Activated CD4-positive, alpha-beta T cell treated with anti-CD3 and anti-CD28 coated beads for 4 hours (primary cell): ENCODE measurements around the gene FAM107A.

ENCODE experiments used
- DNase-seq, 2 donors: peaks; one replicate each; pipeline ENCODE4 v3.0.0-alpha.2; 2020

Gene FAM107A, protein sequence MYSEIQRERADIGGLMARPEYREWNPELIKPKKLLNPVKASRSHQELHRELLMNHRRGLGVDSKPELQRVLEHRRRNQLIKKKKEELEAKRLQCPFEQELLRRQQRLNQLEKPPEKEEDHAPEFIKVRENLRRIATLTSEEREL

DNA sequence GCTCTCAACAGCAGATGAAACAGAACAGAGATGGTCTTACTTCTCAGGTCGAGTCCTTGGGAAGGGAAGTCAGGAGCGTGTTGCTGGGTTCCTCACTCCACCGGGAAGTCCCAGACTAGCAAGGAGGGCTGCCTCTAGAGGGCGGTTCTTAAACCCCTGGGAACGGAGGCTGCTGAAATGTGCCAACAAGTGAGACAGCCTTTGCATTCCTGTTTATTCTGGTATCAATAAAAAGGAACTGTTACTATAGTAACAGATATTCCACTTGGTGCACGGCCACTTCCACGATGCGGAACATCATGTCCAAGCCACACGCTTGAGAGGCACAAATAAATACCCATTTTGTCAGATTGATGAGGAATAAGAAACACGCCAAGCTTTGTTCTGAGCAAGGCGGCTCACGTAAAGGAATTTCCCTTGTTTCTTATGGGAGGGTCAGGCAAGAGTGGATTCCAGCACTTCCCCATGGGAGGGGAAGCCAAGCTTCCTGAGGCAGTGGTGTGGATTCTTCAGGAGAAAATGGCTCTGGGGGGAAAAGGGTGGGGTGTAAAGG is at the start of gene FAM107A:
Gene FAM107A (minus strand): TSS at position 123 of the 553 bp plus-strand sequence. CDS start 7,531 bp downstream, outside the sequence.
- DNase-seq = no peak

DNA sequence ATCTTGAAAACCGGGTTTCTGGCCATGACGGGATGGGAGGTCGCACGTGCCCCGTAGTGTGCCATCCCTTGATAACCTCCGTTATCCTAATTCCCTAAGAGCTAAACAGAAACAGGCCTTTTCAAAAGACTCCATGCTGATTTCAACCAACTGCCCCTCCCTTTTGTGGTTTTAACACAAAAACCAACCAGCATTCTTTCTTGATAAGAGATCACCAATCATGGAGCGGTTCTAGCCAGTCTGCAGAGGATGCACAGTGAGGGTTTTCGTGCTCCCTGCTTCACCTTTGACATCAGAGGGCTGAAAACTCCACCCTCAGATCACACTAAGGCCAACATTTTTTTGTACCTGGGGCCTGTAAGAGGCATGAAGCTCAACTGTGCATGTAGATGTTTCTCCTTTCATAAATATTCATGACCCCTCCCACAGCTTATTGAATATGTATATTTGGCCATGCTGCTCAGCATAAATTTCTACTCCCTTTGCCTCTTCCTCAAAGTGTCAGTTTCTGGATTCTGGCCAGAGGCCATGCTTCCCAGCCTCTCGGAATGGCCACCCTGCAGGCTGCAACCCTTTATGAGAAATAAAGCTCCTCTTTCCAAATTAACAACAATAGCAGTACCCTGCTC is 48.1 kb upstream of the FAM107A start:
- no peak for DNase-seq

DNA sequence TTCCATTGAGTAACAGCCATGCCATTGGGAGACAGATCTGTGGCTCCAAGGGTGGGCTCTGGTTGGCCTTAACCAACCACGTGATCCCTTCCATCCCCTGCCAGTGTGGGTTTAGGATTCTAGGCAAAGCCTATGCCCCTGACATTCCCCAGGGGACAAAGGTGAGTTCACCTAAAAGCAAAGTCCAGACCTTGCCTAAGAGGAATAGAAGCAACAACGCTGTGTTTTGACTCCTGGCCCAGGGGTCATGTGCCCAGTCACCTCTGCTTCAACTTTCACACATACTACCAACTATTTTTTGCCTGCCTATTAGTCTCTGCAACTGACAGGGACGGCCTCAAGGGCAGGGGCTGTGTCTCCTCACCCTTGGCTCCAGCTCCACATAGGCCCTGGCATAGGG is 47.4 kb upstream of the FAM107A start:
- DNase-seq = no peak

DNA sequence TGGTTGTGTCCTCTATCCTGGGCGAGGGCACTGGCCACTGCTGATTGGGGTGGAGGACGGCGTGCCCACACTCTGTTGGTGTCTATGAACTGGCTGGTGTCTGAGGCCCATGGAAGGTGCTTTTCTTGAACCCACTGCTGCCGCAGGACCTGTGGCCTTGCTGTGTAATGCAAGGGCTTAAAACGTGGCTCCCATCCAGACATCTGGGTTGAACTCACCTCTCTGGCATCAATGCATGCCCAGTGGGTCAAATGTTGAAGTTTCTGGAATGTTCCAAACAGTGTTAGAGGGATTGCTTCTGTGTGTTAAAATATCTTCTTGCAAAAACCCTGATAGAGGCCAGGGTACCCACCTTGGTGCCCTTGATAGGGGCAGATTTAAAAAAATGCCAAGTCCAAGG is 46.8 kb upstream of the FAM107A start:
- no peak for DNase-seq

DNA sequence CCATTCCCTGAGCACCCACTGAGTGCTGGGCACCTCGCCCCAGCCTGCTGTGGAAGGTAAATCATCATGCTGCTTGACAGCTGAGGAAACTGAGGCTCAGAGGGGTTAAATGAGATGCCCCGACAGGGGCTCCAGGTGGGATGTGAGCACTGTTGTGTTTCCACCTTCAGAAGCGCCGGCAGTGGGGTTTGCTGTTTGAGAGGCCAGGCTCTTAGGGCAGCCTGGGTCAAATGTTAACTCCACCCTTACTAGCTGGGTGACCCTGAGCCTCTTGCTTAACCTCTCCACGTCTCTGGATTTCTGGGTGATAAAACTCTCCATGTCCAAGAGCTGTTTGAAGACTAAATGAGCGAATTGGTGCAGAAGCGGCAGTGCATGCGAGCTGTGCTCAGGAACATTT is 46.3 kb upstream of the FAM107A start:
- DNase-seq = no peak

DNA sequence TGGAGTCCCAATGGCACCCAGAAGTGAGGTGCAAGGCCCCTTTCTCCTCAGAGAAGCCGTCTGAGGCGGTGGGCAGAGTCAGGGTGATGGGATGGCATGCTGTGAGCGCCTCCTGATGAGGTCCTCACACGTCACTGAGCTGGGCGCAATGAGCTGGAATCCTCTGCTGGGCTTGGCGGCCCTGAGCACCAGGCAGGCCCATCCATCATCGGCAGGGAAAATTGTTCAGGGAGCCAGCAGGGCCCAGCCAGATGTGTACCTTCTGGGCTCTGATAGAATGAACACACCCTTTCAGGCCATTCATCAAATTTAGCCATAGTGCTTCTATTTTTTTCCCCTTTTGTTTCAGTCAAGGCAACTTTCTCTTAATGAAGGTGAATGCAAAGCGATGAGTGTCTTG is 45.7 kb upstream of the FAM107A start:
- no peak for DNase-seq

DNA sequence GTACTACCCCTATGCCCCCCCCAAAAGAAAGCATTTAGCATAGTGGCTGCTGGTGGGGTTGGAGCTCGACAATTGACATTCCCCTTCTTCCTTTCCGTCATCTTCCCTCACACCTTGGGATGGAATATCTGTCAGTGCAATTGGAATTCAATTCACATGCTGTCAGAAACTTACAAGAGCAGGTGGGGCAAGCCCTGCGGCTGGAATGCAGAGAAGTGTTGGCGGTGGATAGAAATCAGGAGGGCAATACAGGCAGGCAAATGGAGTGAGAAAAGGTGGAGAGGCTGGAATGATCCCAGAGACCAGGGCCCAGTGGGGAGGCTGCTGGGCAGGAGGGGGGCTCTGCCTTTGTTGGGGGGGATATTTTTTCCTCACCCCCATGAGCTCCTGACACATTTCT is 45.2 kb upstream of the FAM107A start:
- no peak for DNase-seq

DNA sequence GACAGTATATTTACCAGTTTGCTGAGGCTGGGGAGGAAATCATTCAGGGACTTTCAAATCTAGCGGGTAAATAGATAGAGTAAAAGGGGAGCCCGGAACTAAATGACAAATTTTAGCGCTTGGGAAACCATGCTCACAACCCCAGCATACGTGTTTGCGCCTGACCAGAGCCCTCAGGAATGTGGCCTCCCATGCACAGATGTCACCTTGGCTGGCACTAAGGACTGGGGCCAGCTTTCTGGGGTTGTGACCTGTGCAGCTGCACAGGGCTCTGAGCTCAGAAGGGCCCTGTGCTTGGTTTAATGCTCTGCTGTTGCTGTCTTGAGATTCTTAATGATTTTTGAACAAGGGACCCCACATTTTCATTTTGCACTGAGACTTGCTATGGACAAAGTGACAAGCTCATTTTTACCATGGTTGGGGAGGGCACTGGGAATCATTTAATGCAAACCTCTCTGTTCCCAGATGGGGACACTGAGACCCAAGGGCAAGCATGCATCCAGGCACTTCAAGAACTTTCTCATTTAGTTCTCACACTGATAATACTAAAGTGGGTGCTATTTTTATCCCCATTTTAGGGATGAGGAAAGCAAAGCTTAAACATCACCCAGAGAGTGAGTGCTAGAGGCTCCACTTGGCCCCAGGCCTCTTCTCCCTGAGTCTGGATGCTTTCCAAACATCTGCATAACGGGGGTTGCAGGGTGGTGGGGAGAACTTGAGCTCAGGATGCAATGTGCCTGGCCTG is 44.1 kb upstream of the FAM107A start:
- DNase-seq = no peak

DNA sequence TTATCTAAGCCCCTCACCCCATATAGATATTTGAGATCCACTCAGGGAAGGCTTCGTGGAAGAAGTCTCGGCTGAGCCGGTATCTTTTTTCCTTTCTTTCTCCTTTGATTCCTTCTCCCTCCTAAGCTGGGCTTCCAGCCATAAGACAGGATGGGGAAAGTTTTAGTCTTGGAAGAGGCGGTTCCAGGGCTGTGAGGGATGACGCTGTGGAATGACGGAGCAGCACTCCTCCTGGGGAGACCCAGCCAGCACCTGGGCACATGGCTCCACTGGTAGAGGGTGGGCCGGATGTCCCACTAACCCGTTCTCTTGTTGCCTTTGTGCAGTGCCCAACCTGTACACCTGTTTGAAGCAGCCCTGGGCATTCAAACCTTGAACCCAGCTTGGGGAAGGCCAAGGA is 43.2 kb upstream of the FAM107A start:
- DNase-seq = no peak

DNA sequence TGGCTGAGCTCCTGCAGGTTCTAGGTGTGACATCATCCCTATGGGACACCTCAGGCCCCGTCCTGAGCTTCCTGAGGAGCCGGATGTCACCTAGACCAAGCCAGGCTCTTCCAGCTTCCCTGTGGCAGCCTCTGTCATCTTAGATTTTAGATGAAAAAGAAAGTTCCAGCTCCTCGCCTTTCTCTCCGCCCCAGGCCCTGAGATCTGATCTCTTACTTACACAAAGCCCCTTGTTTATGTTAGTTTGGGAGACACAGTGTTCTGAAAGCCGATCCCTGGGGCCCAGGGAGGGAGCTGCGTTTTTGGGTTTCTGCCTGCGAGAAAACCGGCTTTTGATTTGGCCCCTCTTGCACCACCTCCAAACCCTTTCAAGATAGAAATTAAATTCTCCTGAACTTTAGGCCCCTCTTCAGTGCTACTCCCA is 40.2 kb upstream of the FAM107A start:
- DNase-seq = no peak

DNA sequence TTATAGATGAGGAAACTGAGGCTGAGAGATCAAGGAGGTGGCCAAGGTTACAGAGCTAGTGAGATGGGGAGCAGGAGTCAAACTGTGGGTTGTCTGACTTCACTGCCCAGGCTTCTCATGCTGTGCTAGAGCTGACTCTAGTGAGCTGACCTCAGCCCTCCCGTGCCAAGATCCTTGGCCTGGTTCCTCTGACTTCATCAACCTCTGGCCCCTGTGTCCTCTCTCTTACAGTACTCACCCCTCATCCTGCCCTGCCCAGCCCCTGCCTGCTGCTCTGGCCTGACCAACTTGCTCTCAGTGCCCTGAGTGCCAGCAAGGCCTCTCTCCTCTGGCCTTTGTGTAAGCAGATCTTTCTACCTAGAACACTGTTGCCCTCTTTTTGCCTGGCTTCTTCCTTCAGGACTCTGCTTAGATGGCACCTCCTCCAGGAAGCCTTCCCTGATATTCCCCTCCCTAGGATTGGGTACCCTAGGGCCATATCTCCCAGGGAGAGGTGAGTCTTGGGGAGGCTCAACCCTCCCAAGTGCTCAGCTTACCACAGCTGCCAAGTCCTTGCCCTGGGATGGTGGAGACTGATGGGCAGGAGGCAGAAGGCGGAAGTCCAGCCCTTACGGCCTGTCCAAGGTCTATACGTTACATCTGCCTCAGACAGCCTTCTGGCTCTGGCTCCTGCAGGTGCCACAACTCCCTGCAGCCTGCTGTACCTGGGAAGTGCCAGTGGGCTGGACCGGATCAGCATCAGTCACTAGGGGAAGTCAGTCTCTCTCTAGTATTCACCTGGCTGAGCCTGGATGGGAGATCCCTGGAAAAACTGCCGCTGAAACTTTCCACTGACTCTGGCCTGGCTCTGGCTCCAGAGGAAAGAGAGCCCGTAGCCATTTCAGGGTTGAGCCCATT is 36.3 kb upstream of the FAM107A start:
- DNase-seq = no peak

DNA sequence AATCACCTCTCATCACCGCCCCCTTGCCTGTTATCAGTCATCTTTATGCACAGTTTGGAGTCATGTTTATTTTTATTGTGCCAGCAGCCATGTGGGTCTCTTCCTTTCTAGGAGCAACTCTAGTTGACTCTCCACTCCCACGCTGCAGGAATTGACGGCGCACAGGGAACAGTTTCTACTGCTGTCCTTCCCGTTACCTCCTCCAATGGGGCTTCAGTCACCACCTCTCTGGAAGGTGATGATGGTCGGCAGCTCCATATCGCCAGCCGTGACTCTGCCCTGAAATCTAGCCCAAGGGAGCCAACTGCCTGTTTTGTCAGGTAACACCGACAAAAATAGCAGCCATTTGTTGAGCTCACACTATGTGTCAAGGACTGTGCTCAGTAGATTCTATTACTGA is 35.6 kb upstream of the FAM107A start:
- DNase-seq = no peak

DNA sequence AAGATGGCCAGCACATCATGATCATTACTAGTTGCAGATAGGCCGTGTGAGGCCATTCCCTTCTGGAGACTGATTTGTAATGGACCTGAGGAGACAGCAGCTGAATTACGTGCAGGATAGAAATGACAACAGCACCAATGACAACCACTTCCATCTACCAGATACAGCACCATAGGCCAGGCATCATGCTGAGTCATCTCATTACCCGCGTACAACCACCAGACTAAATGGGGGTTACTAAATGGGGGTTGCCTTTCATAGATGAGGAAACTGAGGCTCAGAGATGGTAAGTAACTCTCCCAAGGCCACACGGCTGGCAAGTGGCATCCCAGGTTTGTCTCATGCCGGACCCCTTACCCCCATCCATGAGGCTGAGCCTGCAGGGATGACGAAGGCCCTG is 32.8 kb upstream of the FAM107A start:
- DNase-seq = no peak

DNA sequence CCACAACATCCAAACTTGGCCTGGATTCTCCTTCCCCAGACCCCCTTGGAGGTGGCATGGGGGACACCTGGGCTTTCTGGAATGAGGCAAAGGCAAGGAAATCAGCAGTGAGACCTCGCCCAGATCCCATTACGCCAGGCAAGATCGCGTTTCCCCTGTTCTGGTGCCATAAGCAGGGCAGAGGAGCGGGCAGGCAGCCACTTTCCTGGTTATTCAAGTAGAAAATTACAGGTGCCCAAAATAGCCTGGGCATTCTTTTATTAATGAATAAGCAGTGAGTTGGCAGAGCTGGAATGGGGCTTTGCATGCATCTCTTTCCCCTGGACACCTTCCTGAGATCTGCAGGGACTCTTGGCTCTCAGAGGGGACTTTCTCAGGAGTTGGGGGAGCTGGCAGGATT is 31.5 kb upstream of the FAM107A start:
- DNase-seq = no peak

DNA sequence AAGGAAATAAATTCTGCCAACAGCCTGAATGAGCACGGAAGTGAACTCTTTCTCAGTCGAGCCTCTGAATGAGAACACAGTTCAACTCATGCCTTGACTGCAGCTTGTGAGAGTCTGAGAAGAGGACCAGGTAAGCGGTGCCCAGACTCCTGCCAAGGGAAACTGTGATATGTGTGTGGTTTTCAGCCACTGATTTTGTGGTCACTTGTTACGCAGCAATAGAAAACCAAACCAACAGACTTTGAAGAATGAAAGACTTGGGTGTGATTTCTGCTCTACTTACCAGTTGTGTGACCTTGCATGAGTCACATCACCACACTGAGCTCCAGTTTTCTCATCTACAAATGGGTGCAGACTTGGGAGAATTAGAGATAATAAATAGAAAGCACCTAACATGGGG is 30.6 kb upstream of the FAM107A start:
- DNase-seq = no peak

DNA sequence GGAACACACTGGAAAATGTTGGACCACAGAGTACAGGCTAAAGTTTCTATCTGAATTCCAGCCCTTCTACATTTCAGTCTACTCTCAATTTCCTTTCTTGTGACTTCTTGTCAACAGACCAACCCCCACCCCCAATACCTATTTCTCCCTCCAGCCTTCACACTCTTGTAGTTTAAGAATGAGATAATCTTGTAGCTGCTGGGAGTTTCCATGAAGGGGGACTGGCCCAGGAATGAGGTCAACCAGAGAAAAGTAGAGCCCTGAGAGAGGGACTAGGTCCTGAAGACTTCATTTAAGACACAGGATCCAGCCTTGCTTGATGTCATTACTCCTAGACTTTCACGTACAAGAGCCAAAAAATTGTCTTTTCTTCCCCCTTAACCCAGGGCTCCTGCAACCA is 29.5 kb upstream of the FAM107A start:
- DNase-seq = no peak

DNA sequence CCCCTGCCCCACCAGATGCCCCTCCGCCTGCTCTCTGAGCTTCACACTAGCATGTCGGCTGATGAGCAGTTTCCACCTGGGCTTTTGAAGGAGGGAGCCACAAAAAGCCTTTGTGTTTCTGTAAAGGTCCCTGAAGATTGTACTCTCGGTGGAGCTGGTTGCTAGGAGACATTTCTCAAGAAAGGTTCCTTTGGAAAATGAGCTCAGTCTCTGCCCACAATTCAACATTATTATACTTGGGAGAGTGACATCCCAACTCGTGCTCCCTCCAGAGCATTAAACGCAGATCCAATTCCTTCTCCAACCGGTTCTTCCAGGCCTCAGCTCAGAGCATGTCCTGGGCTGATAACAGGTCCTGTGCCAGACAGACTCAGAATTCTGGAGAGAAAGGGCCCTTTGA is 26.8 kb upstream of the FAM107A start:
- no peak for DNase-seq

DNA sequence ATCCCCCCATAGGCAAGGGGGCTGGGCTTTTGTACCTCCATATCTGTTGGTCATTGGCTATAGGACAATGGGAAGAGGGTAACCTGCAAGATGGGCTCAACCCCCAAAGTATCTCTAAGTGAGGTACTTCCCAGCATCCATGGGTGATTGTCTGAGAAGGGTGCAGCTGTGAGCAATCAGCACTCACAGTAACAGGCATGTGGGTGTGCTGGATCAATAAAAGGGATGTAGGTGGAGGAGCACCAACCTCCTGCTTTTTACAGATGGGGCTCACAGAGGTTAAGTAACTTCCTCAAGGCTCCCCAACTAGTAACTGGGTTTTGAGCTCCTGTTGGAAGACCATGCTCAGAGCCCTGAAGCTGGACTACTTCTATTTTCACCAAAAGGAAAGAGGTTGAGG is 26.4 kb upstream of the FAM107A start:
- DNase-seq = no peak

DNA sequence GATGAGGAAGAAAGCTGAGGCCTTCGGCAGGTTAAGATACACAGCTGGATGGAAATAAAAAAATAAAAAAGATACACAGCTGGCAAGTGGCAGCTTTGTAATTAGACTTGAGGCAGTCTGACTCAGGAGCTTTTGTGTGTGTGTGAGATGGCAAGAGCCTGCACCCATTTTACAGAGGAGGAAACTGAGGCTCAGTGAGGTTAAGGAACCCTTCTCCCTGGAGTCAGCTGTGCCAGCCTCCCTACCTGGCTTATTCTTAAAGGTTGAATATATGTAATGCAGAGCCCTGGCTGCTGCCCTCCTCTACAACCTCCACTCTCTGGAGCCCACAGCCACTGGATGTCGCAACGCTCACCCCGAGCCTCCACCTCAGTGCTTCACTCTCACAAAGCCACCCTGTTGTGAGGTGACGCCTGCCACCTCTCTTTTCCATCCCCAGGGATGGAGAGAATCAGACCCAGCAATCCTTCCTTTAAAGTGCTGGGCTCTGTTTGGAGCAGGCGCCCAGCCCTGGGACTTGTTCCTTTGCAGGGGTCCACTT is 20.6 kb upstream of the FAM107A start:
- DNase-seq = no peak

DNA sequence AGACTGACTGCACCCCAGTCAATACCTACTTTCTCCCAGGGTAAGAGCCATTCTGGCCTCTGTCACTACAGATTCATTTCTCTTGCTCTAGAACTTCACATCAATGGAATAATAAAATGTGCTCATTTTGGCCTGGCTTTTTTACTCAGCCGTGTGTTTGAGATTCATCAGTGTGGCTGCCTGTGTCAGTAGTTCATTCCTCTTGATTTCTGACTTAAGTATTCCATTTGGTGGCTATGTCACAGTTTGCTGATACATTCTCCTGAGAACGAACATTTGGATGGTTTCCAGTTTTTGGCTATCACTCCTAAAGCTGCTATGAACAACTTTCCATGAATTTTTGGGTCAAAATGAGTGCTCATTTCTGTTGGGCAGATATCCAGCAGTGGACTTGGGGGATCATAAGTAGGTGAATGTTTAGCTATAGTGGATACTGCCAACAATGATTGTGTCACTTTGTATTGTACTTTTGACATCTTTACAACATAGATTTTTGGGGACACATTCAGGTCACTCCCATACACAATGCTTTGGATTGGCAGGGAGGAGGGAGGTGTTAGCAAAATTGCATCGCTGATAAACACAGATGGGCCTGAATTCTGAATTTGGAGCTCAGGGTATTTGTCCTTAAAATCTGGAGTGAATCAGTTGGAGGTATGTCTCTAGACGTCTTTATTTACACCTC is 19.8 kb upstream of the FAM107A start:
- DNase-seq = no peak

DNA sequence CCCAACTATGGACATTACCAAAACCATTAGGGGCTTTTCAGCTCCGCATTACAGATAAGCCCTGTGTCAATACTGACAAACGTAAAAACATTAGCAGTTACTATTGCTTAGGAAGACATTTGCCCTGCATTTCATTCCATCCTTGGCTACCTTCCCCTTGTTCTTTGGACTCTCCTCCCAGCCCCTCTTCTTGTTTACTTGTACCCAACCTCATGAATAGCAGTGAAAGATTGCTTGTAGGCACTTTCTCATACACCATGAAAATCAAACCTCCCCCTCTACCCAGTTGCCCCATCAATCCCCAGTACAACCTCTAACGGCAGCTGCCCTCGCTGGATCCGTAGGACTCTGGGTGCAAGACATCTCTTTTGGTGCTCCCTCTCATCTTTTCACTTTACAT is 16.9 kb upstream of the FAM107A start:
- no peak for DNase-seq
